ENCODE results near the gene ASCC2. TPM values are rescaled to one million over a fixed set of nuclear protein-coding genes. Genes with fewer than 3 reads are reported as not detected.
A peak's percentile ranks its signal among the peaks of the same experiment; 100 is the strongest.

ASCC2 gene
- total RNA-seq, 4 donors from 2014 or later: 20.5 to 32.6 (median 25.1) TPM

DNA sequence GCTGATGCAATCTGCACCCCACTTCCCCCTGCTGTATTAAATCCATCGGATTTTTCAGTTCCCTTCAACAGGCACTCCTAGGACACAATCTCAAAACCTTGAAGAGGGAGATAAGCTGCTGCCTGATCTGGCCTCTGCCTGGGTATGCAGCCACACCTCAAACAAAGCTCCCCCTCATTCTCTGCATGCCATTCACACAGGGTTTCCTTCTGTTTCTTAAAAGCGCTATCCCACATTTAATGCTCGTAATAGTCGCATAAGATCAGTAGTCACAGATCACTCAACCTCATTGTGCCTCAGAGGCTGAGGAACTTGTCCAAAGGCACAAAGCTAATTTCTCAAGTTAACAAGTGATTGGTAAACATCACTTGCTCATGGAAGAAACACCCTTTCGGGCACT lies 36.9 kb downstream of the ASCC2 start:
- Histone ChIP-seq H3K4me3 (no peak overlapping the region), H3K27ac (replicated peaks in 1 of 4) (no peak overlapping the region), H3K4me1 (peaks cover 17 to 31% (median 20%) of the 10 kb centered on the region in 4 donors), H3K27me3 (no peaks in the 10 kb centered on the region), H3K9me3 (no peaks in the 10 kb centered on the region), H3K36me3 (peaks cover 55 to 100% (median 92%) of the 10 kb centered on the region in 4 donors)
- DNase-seq (ENCODE audit: extremely low spot score): no peak
- intact Hi-C loops (cut with DNase I): no loop called here
- 90% methylated on average over 5 of the region's 5 CpGs for WGBS
- TF ChIP-seq POLR2A (IDR thresholded peaks at IDR 0.05; ENCODE audit: low read depth) (no peak), POLR2AphosphoS5 (IDR thresholded peaks at IDR 0.05) (no peak)

DNA sequence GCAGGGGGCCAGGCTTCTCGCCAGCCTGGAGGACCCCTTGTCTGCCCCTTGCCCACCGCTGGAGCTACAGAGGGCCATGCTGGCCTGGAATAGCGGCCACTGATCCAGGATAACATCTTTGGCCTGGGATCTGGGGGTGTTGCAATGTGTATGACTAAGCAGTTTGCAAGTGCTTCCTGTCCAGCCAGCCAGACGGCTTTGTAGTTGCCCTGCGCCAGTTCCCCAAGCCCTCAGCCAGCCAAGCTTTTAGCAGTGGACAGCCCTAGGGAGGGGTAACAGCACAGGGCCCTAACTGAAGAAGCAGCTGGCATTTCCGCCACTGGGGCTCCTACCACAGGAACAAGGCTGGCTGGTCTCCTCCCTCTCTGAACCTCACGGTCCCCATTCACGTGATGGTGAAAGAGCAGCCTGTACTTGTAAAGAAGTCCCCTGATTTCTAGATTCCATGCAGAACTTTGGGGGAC lies 38.8 kb downstream of the ASCC2 start:
- H3K27ac ChIP-seq (replicated peaks in 1 of 4): peak overlapping the region; percentile 59 to 69 (median 66)
- no peak for TF ChIP-seq EP300 (IDR thresholded peaks at IDR 0.05)
- TF ChIP-seq POLR2A (IDR thresholded peaks at IDR 0.05; ENCODE audit: low read depth): no peak
- TF ChIP-seq POLR2AphosphoS5 (IDR thresholded peaks at IDR 0.05): peak; percentile 52 to 58
- DNase-seq (ENCODE audit: extremely low spot score): peak; percentile 96
- intact Hi-C loops (cut with DNase I): no loop called here
- 60% methylated on average over 4 of the region's 8 CpGs for WGBS
- peak overlapping the region in 1 of 4 donors; percentile 18 for H3K4me3 ChIP-seq
- H3K27me3 ChIP-seq: no peaks in the 10 kb centered on the region
- H3K36me3 ChIP-seq: peaks cover 37 to 100% (median 91%) of the 10 kb centered on the region in 4 donors
- H3K4me1 ChIP-seq: peaks cover 17 to 23% (median 20%) of the 10 kb centered on the region in 4 donors
- no peaks in the 10 kb centered on the region for H3K9me3 ChIP-seq

DNA sequence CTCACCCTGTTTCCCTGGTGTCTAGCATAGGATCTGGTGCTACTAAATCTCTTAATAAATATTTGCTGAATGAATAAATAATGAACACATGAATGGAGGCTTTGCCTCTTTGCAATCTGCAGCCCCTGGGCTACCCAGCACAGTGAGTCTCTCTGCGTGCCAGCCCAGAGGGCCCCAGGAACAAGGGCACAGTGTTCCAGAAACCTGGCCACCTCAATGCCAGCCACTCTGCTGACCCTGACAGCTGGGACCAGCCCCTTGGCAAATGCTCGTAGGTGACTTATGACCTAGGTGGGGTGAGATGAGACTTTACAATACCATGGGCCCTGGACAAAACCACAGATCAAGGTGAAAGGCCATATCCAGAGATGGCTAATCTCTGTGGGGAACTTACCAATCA lies 39.3 kb downstream of the ASCC2 start:
- no peak for DNase-seq (ENCODE audit: extremely low spot score)
- Histone ChIP-seq H3K27ac (replicated peaks in 1 of 4) (peak overlapping the region; percentile 59 to 69 (median 66)), H3K4me3 (peak overlapping the region in 1 of 4 donors; percentile 18), H3K27me3 (no peaks in the 10 kb centered on the region), H3K4me1 (peaks cover 17 to 23% (median 20%) of the 10 kb centered on the region in 4 donors), H3K36me3 (peaks cover 34 to 100% (median 90%) of the 10 kb centered on the region in 4 donors), H3K9me3 (no peaks in the 10 kb centered on the region)
- no CpG with 5 or more reads among the region's 2 CpGs for WGBS
- intact Hi-C loops (cut with DNase I): no loop called here
- TF ChIP-seq POLR2A (IDR thresholded peaks at IDR 0.05; ENCODE audit: low read depth) (no peak), POLR2AphosphoS5 (IDR thresholded peaks at IDR 0.05) (no peak), EP300 (IDR thresholded peaks at IDR 0.05) (no peak)
- TF ChIP-seq, protein P1, sequence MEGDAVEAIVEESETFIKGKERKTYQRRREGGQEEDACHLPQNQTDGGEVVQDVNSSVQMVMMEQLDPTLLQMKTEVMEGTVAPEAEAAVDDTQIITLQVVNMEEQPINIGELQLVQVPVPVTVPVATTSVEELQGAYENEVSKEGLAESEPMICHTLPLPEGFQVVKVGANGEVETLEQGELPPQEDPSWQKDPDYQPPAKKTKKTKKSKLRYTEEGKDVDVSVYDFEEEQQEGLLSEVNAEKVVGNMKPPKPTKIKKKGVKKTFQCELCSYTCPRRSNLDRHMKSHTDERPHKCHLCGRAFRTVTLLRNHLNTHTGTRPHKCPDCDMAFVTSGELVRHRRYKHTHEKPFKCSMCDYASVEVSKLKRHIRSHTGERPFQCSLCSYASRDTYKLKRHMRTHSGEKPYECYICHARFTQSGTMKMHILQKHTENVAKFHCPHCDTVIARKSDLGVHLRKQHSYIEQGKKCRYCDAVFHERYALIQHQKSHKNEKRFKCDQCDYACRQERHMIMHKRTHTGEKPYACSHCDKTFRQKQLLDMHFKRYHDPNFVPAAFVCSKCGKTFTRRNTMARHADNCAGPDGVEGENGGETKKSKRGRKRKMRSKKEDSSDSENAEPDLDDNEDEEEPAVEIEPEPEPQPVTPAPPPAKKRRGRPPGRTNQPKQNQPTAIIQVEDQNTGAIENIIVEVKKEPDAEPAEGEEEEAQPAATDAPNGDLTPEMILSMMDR (IDR thresholded peaks at IDR 0.05): no peak

DNA sequence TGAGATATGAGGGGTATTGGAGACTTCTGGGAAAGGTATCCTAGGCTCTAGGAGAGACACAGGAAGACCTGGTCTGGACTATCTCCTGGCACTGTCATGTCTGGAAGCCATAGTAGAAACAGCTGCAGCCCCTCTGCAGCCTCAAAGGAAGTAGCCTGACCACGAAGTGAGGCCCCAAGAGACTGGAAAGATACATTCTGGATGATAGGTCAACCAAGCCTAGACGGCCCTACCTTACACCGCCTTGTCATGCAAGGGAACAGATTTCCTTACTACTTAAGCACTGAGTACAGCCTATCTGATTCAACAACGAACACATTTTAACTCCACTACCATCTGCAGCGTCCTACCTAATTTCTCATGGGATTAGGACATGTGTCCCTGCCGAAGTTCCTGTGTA lies 39.8 kb downstream of the ASCC2 start:
- Histone ChIP-seq H3K4me3 (no peak overlapping the region), H3K9me3 (no peaks in the 10 kb centered on the region), H3K27me3 (no peaks in the 10 kb centered on the region), H3K27ac (replicated peaks in 1 of 4) (peak overlapping the region in 3 of 4 donors; percentile 59 to 69 (median 63)), H3K4me1 (peaks cover 17 to 23% (median 20%) of the 10 kb centered on the region in 4 donors), H3K36me3 (peaks cover 34 to 100% (median 90%) of the 10 kb centered on the region in 4 donors)
- TF ChIP-seq, protein P1 (IDR thresholded peaks at IDR 0.05): no peak
- TF ChIP-seq POLR2AphosphoS5 (IDR thresholded peaks at IDR 0.05) (no peak), EP300 (IDR thresholded peaks at IDR 0.05) (no peak), POLR2A (IDR thresholded peaks at IDR 0.05; ENCODE audit: low read depth) (no peak)
- intact Hi-C loops (cut with DNase I): no loop called here
- 79% methylated on average over 6 of the region's 6 CpGs for WGBS
- DNase-seq (ENCODE audit: extremely low spot score): no peak

DNA sequence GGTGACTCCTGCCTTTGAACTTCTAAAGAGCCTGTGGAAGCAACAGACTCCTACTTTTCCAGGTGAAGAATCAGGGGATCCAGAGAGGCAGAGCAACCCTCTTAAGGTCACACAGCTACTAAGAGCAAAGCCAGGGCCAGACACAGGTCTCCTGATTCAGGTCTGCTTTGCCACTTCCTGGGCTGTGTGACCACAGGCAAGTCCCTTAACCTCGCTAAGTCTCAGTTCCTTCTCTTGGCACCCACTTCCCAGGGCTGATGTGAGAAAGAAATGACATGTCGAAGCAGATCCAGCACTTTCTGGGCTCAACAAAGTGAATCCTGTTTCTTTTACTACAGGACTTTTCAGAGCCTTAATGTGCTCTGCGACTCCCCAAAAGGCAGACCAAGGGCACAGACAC lies 40.7 kb downstream of the ASCC2 start:
- no peak for DNase-seq (ENCODE audit: extremely low spot score)
- Histone ChIP-seq H3K4me3 (no peak overlapping the region), H3K27me3 (no peaks in the 10 kb centered on the region), H3K9me3 (no peaks in the 10 kb centered on the region), H3K36me3 (peaks cover 44 to 100% (median 92%) of the 10 kb centered on the region in 4 donors), H3K27ac (replicated peaks in 1 of 4) (no peak overlapping the region), H3K4me1 (peaks cover 17 to 23% (median 20%) of the 10 kb centered on the region in 4 donors)
- intact Hi-C loops (cut with DNase I): no loop called here
- WGBS: 79% methylated on average over 3 of the region's 3 CpGs
- no peak for TF ChIP-seq POLR2A (IDR thresholded peaks at IDR 0.05; ENCODE audit: low read depth)
- TF ChIP-seq POLR2AphosphoS5 (IDR thresholded peaks at IDR 0.05): no peak
- TF ChIP-seq EP300 (IDR thresholded peaks at IDR 0.05): no peak
- TF ChIP-seq, protein P1 (IDR thresholded peaks at IDR 0.05): no peak

All from esophagus muscularis mucosa (tissue), 4 donors.